ENCODE results near the gene ZNF335.

ZNF335 gene

DNA sequence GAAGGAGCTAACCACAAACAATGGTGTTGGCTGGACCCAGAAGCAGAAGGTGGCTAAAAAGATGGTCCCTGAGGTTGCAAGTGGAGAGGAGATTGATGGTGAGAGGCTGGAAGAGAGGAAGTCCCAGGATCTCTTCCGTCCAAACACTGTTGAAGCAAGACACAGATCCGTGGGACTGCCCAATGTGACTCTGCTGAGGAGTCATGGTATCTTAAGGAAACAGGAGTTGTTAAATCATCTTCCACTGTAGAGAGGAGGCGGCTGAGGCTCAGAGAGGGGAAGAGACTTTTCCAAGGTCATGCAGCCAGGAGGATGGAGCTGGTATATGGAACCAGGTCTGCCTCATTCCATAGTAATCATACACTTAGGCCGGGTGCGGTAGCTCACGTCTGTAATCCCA lies 4.1 kb upstream of the ZNF335 start:
- peaks cover 5% of the 10 kb centered on the region for H3K79me2 ChIP-seq (ENCODE audit: insufficient read depth, low read depth)
- TF ChIP-seq, protein P1, sequence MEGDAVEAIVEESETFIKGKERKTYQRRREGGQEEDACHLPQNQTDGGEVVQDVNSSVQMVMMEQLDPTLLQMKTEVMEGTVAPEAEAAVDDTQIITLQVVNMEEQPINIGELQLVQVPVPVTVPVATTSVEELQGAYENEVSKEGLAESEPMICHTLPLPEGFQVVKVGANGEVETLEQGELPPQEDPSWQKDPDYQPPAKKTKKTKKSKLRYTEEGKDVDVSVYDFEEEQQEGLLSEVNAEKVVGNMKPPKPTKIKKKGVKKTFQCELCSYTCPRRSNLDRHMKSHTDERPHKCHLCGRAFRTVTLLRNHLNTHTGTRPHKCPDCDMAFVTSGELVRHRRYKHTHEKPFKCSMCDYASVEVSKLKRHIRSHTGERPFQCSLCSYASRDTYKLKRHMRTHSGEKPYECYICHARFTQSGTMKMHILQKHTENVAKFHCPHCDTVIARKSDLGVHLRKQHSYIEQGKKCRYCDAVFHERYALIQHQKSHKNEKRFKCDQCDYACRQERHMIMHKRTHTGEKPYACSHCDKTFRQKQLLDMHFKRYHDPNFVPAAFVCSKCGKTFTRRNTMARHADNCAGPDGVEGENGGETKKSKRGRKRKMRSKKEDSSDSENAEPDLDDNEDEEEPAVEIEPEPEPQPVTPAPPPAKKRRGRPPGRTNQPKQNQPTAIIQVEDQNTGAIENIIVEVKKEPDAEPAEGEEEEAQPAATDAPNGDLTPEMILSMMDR (conservative IDR thresholded peaks at IDR 0.05; ENCODE audit: low read depth, low read length), result no peak
- no peak overlapping the region for H2AFZ ChIP-seq (ENCODE audit: low read depth)

DNA sequence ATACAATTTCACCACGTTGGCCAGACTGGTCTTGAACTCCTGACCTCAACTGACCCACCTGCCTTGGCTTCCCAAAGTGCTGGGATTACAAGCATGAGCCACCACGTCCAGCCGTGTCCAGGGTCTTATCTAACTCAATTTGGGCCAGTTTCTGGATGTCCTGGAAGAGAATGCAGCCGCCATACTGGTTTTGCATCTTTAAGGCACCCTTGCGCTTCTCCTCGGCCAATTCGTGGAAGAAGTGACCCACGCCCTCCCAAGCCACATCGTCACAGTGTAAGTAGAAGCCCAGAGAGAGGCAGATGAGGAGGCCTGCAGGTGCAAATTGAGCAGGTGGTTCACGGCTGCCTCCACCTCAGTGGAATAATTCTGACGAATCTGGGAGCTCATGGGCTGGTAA lies 3.7 kb upstream of the ZNF335 start:
- Histone ChIP-seq H2AFZ (ENCODE audit: low read depth) (no peak overlapping the region), H3K27ac (no peak overlapping the region), H3K9ac (no peak overlapping the region), H3K79me2 (ENCODE audit: insufficient read depth, low read depth) (peaks cover 9% of the 10 kb centered on the region), H4K20me1 (ENCODE audit: insufficient read depth) (no peaks in the 10 kb centered on the region), H3K36me3 (ENCODE audit: insufficient read depth) (no peaks in the 10 kb centered on the region), H3K4me3 (IDR thresholded peaks at IDR 0.05; ENCODE audit: insufficient read depth, low read depth, low read length) (no peak overlapping the region), H3K4me2 (no peak overlapping the region), H3K4me1 (ENCODE audit: low read depth, poor library complexity, severe bottlenecking) (peaks cover 4% of the 10 kb centered on the region), H3K27me3 (ENCODE audit: insufficient read depth, low read depth) (no peaks in the 10 kb centered on the region)
- TF ChIP-seq, protein P1 (conservative IDR thresholded peaks at IDR 0.05; ENCODE audit: low read depth, low read length), result no peak

More for the DNA sequence above, 4.1 kb upstream of the ZNF335 start:
- Histone ChIP-seq H3K9ac (no peak overlapping the region), H3K27me3 (ENCODE audit: insufficient read depth, low read depth) (no peaks in the 10 kb centered on the region), H4K20me1 (ENCODE audit: insufficient read depth) (no peaks in the 10 kb centered on the region), H3K27ac (no peak overlapping the region), H3K4me3 (IDR thresholded peaks at IDR 0.05; ENCODE audit: insufficient read depth, low read depth, low read length) (no peak overlapping the region), H3K4me2 (no peak overlapping the region), H3K36me3 (ENCODE audit: insufficient read depth) (no peaks in the 10 kb centered on the region), H3K4me1 (ENCODE audit: low read depth, poor library complexity, severe bottlenecking) (peaks cover 4% of the 10 kb centered on the region)

DNA sequence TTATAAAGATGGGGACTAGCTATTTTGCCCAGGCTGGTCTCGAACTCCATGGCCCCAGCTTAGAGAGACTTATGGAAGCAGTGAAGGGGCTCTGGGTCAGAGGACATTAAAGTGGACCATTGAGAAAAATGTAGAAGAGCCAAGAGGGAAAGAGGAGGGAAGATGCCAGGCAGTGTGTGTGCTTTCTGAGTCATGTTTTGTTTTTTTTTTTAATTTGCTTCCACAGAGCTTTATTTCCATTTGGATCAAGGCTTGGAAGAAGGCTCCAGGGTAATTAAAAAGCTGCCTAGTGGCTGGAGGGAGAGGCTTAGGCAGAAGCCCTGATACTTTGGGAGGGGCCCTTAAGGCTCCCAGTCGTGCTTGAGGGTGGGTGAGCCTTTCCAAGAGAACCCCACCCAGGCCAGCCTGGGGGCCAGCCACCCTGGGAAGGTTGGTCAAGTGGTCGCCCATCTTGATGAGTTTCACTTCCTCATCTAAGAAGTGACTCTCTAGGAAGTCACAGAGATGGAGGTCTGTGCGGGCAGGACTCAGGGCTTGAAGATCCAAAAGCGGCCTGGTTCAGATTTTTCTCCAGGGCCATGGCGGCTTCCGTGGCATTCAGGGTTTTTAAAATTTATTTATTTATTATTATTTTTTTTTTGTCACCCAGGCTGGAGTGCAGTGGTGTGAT lies 3.0 kb upstream of the ZNF335 start:
- H3K9ac ChIP-seq, result no peak overlapping the region
- TF ChIP-seq, protein P1 (conservative IDR thresholded peaks at IDR 0.05; ENCODE audit: low read depth, low read length), result no peak
- H3K79me2 ChIP-seq (ENCODE audit: insufficient read depth, low read depth), result peaks cover 15% of the 10 kb centered on the region
- no peak overlapping the region for H3K4me2 ChIP-seq
- no peaks in the 10 kb centered on the region for H4K20me1 ChIP-seq (ENCODE audit: insufficient read depth)
- no peaks in the 10 kb centered on the region for H3K36me3 ChIP-seq (ENCODE audit: insufficient read depth)
- no peak overlapping the region for H3K27ac ChIP-seq
- H3K27me3 ChIP-seq (ENCODE audit: insufficient read depth, low read depth), result no peaks in the 10 kb centered on the region
- H3K4me3 ChIP-seq (IDR thresholded peaks at IDR 0.05; ENCODE audit: insufficient read depth, low read depth, low read length), result no peak overlapping the region
- H3K4me1 ChIP-seq (ENCODE audit: low read depth, poor library complexity, severe bottlenecking), result peaks cover 11% of the 10 kb centered on the region
- no peak overlapping the region for H2AFZ ChIP-seq (ENCODE audit: low read depth)

DNA sequence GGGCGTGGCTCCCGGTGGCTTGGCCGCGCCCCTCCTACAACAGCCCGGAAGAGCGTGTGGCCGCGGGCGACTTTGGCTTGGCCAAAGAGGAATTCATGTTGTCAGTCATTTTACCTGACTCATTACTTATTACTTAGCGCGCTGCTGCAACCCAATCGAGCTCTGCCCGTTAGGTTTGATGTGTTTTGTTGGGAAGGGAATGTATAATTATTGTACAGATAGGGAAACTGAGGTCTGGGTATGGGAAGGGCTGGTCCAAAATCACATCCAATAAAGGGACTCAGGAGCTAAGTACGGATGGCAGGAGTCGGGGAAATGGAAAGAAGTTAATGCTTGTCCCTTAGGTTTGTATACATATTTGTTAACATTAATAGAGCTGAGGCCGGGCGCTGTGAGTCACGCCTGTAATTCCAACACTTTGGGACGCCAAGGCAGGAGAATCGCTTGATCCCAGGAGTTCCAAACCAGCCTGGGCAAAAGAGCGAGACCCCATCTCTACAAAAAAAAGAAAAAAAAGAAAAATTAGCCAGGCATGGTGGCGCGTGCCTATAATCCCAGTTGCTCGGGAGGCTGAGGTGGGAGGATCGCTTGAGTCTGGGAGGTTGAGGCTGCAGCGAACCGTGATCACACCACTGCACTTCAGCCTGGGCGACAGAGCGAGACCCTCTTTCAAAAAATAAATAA lies 639 bp upstream of the ZNF335 start:
- H3K27me3 ChIP-seq (ENCODE audit: insufficient read depth, low read depth), result no peaks in the 10 kb centered on the region
- no peaks in the 10 kb centered on the region; the same call in 1 of the 2 replicates for H3K36me3 ChIP-seq (ENCODE audit: insufficient read depth)
- TF ChIP-seq, protein P1 (conservative IDR thresholded peaks at IDR 0.05; ENCODE audit: low read depth, low read length), result no peak
- H4K20me1 ChIP-seq (ENCODE audit: insufficient read depth), result no peaks in the 10 kb centered on the region
- H3K79me2 ChIP-seq (ENCODE audit: insufficient read depth, low read depth), result peaks cover 35% of the 10 kb centered on the region
- peak overlapping the region; percentile 96 for H3K9ac ChIP-seq
- peak overlapping the region; percentile 96 for H3K27ac ChIP-seq
- H3K4me3 ChIP-seq (IDR thresholded peaks at IDR 0.05; ENCODE audit: insufficient read depth, low read depth, low read length), result no peak overlapping the region
- H2AFZ ChIP-seq (ENCODE audit: low read depth), result peak overlapping the region; percentile 79
- H3K4me1 ChIP-seq (ENCODE audit: low read depth, poor library complexity, severe bottlenecking), result peaks cover 29% of the 10 kb centered on the region
- peak overlapping the region; percentile 64 for H3K4me2 ChIP-seq

All from KMS-11 (cell line).